ENCODE data around the gene PHF13.

DNA sequence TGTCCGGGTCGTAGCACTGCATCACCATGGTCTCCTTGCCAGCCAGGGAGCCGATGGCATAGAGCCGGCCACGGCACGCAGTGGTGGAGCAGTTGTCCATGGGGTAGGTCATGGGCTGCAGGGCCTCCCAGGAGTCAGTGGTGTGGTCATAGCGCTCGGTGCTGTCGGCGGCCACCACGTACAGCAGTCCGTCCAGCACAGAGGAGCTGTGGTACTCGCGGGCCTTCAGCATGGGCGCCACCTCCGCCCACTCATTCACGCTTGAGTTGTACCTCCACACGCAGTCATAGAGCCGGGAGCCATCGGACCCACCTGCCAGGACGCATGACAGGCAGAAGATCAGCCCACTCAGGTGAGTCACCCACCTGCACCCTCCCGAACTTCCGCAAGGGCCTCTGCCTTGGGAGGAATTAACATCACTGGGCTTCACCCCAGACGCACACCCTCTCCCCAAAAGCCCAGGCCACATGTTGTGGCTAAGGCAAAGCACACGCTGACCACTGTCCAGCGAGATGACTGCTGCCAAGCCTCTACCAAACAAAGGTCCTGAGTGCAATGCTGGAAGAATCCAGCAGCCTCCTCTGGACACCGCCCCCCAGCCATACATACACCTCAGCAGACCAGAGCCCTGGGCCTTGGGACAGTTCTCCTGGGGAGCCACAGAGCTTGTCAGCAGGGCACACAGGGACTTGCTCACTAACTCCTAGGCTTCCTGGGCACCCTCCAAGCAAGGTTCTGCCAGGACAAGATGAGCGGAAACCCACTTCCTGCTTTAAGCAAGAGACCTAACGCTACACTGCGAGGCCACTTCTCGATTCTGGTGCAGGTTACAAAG is 14.2 kb upstream of the PHF13 start:
- TF ChIP-seq, protein P1, sequence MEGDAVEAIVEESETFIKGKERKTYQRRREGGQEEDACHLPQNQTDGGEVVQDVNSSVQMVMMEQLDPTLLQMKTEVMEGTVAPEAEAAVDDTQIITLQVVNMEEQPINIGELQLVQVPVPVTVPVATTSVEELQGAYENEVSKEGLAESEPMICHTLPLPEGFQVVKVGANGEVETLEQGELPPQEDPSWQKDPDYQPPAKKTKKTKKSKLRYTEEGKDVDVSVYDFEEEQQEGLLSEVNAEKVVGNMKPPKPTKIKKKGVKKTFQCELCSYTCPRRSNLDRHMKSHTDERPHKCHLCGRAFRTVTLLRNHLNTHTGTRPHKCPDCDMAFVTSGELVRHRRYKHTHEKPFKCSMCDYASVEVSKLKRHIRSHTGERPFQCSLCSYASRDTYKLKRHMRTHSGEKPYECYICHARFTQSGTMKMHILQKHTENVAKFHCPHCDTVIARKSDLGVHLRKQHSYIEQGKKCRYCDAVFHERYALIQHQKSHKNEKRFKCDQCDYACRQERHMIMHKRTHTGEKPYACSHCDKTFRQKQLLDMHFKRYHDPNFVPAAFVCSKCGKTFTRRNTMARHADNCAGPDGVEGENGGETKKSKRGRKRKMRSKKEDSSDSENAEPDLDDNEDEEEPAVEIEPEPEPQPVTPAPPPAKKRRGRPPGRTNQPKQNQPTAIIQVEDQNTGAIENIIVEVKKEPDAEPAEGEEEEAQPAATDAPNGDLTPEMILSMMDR (conservative IDR thresholded peaks at IDR 0.05): no peak
- no peak for TF ChIP-seq EZH2 (IDR thresholded peaks at IDR 0.05; ENCODE audit: low read depth)
